GM18867 (cell line): Measurements from ENCODE around the gene GPBAR1.
"Not testable (repeated sequence)": the region's sequence is repeated elsewhere in the genome, so short reads cannot be mapped to it uniquely, and the experiment has no call there.

Experiments used
- ATAC-seq: cut with Tn5 transposase; IDR thresholded peaks from one replicate; pipeline ENCODE4 v1.9.1; 2021; ENCODE audit warnings: mild to moderate bottlenecking, moderate library complexity; ENCODE audit not compliant: unreplicated experiment

The GPBAR1 gene

DNA sequence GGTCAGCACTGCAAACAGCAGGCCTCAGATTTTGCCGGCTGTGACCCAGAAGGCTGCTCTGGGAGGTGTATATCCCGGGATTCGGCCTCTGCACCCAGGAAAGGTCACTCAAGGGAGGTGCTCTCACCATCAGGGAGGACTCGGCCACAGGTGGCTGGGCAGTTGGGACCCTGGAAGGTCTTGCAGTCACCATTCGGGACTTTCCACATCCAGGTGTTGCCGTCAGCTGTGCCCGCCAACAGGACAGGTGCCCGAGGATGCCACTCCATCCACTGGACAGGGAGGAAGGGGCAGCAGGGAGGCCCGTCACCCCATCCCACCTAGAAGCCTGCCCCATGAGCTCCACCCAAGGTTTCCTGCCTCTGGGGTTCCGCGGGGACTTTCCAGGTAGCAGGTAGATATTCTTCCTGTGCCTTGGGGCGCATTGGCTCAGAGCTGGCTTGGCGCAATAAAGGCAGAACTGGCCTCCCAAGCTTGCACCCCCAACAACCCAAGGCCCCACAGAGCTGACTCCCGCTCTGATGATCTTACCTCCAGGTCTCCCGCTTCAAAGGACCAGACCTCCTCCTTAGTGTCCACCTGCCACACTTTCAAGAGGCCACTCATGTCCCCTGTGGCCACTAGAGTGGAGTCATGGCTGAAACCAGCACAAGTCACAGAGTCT is 5.6 kb downstream of the GPBAR1 start:
- no peak for ATAC-seq

DNA sequence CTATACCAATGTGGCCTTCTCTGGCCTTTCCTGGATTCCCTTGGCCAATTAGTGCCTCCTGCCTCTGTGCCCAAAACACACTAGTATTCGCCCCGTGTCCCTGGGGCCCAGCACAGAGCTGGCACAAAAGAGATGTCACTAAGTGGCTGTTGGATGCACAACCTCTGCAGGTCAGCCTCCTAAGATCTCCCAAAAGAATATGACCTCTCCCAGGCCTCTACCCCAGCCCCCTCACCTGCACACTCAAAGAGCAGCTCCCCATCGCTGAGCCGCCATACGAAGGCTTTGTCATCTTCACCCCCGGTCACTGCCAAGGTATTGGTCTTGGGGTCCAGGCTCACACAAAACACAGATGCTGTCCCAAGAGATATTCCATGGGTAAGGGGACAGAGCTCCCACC is 6.4 kb downstream of the GPBAR1 start:
- no peak for ATAC-seq

DNA sequence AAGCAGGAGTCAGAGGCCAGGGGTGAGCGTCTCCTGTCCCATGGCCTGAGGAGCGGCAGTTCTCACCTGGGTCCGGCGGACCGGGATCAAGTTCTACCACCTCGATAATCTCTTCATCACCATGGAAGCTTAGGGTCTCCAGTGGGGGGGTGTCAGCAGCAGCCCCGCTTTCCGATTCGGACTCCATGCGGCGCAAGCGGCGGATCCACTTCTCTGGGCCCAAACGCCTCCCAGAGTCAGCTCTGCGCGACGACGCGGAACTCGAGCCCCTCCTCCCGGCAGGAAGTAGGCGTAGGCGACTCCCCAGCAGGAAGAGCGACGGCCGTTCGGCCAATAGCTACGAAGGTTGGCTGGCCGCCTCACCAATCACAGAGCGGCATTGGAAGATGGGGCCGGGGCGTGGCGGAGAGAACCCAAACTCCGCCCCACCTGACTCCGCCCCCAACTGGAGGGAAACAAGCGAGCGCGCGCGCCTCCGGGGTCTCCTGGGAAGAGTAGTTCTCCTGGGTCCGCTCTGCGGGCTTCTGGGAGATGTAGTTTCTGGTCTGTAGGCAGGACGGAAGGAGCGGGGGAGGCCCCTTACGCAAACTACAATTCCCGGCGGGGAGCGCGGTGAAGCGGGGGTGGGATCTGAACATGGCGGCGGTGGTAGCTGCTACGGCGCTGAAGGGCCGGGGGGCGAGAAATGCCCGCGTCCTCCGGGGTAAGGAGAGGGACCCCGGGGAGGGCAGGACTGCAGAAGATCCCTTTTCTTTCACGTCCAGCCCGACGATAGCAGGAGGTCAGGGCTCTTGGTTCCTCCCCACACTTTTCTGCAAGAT is 9.3 kb downstream of the GPBAR1 start, which contains the start of the genes AAMP and PNKD:
Gene AAMP (minus strand): TSS at position 238 of the 821 bp plus-strand sequence. CDS start 51 bp downstream, at position 187.
Gene PNKD (plus strand): TSS at position 620 of the 821 bp plus-strand sequence. CDS start 17 bp downstream, at position 637.
- ATAC-seq: peak; percentile 86

DNA sequence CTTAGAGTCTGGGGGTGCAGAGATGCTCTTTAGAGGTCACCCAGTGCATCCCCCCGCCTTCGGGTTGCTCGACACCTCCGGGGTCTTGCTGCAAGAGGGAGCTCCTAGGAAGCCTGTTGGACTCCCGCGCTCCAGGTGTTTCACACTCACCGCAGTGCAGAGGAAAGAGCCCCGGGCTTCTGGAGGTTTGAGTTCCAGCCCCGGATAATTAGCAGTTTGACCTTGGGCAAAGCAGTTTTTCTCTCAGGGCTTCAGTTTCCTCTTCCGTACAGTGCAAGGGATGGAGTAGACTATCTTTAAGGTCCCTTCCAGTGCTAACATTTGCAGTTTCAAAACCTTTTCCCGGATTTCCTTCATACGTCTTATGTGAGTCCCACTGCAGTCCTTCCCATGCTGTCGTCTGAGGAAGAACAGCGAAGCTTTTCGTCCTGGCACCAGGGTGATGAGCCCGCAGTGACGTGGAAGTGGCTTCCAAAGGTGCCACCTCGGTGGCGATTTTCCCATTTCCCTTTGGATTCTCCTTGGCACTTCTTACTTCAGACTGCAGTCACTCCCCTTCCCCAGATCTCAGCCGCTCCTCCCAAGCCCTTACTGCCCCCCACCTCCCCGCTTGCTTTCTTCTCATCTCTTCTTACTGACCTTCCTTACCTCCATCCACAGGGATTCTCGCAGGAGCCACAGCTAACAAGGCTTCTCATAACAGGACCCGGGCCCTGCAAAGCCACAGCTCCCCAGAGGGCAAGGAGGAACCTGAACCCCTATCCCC is 10.1 kb downstream of the GPBAR1 start:
- ATAC-seq: no peak

DNA sequence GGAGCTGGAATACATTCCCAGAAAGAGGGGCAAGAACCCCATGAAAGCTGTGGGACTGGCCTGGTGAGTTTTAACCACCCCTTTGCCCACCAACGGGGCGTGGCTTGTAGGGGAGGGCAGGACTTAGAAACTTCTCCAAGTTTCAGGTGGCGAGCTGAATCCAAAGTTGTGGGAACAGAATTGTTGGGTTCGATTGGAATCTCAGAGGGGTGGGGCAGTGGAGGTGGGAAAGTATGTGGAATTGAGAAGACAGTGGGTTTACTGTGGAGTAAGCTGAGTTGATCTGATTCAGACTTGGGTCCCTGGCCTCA is 10.6 kb downstream of the GPBAR1 start:
- no peak for ATAC-seq

DNA sequence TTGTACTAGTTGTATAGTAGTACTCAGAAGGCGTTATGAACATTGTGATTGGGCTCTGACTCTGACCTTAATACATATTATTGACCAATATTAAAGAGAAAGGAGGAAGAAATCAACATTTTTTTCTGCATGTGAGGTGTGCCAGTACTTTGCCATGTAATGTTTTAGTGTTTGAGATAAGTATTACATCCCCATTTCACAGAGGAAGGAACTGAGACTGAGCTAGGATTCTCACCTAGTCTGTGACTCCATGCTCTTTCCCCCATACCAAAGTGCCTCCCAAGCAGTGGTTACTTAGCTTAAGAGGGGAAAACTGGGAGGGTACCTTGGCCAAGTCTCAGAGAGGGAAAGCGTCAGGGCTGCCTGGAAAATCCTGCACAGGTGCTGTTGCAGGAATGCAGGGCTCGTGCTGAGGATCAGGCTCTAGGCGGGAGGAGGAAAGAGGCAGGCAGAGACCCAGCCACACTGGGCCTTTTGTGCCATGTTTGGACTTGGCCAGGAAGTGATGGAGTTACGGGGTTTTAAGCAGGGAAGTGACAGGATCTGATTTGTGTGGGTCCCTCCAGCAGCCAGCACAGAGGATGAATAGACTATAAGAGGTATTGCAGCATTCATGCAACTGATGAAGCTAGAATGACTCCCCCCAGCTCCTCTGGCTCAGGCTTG is 11.2 kb downstream of the GPBAR1 start:
- ATAC-seq: no peak

DNA sequence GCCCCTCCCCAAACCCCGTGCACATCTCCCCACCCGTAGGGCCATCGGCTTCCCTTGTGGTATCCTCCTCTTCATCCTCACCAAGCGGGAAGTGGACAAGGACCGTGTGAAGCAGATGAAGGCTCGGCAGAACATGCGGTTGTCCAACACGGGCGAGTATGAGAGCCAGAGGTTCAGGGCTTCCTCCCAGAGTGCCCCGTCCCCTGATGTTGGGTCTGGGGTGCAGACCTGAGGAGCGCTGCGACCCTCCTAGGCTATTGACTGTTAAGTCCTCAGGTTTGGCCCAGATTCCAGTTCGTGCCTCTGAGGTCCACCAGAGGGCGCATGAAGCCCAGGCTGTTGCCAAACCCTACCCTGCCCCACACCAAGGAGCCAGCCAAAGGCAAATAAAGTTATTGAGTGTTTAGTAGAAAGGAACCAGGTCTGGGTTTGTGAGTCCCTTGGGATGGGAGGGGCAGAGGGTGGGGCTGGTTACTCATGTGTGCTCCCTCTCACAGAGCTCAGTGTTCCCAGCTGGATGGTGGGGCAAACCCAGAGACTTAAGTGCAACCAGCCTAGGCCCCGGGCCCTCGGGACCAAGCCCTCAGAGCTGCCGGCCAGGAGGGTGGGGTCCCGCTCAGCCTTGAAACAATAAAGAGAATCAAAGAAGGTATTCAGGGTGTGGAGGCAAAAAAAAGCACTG is 11.9 kb downstream of the GPBAR1 start:
- peak; percentile 24 for ATAC-seq

DNA sequence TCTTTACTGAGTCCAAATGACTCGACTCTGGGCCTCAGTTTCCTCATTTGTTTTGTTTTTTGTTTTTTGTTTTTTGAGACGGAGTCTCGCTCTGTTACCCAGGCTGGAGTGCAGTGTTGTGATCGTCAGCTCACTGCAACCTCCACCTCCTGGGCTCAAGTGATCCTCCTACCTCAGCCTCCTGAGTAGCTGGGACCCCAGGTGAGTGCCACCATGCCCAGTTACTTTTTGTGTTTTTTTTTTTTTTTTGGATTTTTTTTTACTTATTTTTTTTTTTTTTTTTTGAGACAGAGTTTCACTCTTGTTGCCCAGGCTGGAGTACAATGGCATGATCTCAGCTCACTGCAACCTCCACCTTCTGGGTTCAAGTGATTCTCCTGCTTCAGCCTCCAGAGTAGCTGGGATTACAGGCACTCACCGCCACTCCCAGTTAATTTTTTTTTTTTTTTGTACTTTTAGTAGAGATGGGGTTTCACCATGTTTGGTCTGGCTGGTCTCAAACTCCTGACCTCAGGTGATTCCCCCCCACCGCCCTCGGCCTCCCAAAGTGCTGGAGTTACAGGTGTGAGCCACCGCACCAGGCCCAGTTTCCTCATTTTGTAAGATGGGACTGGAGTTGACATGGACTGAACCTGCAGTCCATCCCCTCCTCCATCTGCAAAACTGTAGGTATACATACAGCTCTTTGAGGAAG is 12.5 kb downstream of the GPBAR1 start:
- ATAC-seq: not testable (repeated sequence)

DNA sequence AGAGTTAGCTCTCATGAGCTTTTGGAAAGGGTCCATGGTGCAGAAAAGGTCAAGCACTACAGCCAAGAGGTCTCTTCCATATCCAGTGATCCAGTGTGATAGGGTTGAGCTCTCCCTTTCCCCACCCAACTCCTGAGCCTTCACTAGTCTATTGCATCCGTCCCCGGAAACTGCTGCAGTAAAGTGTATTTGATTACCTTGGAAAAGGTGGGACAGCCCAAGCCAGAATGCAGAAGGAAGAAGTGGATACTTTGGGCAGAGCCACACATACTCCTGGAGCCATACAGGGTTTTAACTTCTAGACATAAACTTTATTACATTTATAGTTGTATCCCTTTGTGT is 13.1 kb downstream of the GPBAR1 start:
- no peak for ATAC-seq

DNA sequence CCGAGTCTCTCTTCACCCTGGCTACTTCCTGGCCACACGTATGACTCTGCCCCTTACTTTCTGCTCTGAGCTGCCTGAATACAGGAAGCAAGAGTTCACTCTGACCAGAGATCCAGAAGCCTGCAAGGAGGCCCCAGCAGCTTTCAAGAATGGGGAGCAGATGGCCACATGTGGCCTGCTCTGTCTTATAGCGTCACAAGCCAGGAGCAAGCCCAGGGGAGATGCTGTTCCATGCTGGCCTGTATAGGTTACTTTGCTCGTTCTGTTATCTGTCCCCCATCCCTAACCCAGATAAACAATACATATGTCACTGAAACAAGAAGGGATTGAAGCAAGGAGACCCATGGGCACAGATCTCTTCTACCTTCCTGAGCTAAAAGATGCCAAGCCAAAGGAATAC is 13.8 kb downstream of the GPBAR1 start:
- ATAC-seq: no peak

DNA sequence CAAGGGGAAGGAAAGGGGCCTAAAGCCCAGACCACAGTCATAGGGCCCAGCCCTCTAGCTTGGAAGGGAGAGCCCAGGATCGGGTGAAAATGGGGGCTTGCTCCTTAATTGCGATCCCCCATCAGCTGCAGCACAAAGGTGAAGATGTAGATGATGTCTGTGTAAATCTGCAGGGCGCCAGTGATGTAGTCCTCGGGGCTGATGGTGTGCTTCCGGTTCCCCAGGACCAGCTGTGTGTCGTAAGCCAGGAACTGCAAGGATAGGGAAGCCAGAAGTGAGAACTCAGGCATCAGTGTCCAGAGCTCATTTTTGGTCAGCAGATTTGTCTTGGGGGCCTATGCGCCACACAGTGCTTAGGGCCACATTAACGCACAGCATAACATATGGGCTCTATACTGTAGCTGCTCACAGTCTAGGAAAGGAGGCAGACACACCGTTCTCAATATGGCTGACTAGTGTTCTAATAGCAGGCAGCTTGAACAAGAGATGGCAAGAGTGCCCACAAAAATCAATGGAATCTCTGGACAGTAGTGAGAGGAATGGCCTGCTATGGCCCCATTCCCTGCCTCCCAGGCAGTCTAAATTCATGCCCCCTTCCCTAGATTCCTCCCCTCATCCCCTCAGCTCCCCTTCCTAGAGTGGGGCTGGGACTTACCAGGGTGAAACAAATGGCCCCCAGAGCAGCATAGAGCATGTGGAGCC is 14.7 kb downstream of the GPBAR1 start:
- ATAC-seq: no peak

DNA sequence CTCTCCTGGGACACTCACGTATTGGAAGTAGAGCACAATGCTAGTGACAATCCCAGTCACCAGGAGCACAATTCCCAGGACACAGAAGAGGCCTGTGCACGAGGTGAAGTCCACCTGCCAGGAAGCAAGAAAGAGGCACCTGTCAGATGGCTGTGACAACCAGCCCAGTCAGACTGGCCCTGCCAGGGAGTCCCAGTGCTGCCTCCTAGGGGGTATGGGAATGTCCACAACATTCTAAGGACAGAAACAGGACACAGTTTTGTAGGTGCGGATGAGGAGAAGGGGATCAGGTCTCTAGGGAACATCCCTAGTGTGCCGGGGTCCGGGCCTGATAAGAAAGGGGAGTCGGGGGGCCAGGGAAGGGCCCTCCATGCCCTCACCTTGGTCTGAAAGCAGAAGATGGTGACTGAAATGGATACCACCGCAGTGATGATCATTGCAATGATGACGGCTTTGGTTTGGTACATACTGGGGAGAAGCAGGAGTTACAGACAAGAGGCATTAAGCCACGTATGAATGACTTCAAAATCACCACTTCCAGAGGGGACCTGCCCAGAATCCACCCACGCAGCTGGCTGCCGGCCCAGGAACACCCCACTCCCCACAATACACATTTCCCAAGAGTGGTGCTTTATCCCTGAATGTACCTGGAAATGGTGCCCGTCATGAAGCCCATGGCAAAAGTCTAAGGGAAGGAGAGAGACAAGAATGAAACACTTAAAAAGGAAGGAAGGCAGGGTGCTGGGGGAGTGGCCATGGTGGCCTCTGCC is 16.4 kb downstream of the GPBAR1 start:
- no peak for ATAC-seq

DNA sequence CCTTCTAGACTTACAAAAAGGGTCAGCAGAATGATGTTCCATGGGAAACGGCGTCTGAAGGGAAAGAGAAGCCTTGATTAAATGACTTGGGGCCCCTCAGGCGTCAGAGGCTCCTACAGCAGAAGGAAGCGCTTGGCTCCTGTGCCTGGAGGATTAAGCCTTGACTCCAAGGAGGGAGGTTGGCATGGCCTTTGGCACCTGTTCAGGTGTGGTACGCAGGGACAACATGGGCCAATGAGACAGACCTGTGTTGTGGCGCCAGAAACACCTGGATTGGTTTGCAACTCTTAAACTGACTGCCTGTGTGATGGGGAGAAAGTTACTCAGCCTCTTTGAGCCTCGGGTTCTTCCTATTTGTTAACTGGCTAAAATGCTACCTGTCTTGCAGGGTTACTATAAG is 17.1 kb downstream of the GPBAR1 start:
- no peak for ATAC-seq

DNA sequence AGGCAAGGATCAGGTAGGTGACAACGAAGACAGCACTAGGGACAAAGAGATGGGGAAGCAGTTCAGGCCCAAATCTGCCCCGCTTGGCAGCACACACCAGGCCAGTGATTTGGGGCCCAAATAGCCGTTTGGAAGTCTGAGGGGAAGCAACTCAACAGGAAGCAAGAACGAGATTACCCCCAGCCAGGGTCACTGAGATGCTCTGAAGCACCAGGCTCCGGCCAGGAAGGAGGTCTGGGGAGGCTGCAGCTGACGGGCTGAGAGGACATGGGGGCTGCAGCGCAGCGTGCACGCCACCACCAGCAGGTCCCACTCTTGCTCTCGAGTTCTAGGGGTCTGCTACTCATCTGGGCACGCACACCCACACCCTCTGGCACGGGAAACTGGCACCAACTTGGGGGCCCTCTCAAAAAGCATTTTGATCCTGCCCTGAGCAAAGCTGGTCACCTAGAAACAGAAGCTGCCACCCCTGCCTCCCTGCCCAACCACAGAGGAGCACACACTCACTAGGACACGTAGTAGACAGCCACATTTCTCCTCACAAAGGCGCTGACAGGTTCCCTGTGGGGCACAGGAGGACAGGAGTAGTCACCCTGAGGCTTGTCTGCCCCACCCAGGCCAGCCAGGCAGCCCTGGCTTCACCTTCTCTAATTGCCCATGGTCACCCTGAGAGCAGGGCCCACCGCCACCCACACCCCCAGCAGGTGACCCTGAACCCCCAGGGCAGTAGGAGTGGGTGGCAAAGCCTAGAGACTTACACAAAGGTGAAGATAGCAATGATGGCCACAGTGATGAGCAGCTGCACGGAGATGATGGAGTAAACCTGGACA is 17.9 kb downstream of the GPBAR1 start:
- ATAC-seq: no peak

DNA sequence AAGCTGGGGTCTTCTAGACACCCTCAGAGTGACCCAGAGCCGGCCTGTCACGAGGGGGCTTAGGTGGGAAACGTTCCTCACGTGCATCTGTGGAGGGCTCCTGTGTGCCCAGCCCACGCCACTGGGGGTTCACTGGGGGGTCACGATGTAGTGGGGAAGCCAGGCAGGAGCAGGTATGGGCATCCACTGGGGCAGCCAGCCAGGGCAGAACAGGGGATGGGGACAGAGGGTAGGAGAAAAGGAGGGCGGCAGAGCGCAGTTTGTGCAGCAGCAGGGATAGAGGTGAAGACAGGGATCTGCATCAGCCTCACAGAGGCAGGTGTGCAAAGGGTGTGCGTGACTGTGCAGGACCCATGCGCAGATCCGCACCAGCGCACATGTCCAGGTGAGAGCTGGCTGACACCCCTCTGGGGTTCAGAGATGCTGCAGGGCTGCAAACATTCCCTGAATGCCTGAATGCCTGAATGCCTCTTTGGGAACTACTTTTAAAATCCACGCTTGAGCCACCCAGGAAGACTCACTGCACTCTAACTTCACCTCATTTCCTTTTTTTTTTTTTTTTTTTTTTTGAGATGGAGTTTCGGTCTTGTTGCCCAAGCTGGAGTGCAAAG is 19.6 kb downstream of the GPBAR1 start:
- ATAC-seq: no peak

DNA sequence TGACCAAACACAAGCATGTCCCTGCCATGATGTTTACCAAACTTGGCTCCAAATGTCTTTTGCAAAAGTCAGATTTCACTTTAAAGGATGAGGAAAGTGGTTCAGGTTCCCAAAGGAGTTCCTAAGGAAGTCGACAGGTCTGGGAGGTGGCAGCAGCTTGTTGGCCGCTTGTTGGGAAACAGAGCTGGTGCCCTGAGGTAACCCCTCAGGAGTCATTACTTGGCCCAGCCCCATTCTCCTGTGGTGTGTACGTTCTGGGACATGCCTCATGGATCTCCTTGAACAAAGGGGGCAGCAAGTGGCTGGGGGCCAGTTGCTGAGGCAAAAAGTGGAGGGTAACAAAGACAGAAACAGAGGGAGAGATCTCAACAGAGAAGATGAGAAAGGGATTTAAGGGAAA is 20.6 kb downstream of the GPBAR1 start:
- no peak for ATAC-seq

DNA sequence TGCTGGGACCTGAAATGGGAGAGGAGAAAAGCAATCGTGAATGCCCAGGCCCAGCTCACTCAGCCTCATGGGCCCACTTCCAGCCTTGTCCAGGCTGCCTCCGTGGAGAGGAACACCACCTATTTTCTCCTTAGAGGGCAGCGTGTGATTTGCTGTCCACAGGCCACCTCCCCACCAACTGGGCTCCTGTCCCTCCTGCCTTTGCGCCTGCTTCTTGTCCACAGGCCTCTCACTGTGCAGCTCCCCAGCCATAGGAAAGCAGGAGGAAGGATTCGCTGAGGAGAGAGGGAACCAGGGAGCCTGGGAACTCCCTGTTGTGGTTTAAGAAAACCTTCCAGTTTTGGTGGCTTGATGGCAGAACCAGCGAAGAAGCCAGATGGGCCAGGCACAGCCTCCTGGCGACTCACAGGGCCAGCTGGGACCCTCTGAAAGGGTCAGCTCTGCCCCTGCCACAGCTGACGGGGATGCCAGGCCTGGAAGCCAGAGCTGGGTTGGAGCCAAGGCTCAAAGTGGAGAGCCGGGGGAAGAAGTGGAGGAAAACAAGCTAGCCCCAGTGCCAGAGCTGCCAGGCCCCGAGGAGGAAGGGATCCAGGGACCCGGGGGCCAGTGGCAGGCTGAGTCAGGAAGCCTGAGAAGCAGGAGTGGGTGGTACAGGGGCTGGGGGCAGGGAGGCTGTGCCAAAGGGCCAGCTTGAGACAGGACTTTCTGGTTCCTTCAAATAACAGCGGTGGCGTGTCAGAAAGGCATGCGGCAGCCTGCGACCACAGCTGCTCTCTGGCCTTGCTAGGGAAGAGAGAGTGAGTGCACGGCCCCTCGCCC is 21.6 kb downstream of the GPBAR1 start:
- no peak for ATAC-seq
